Epithelial cell of proximal tubule (primary cell): ENCODE measurements around the gene PPP1CB. TPM values are rescaled to one million over a fixed set of nuclear protein-coding genes. Genes with fewer than 3 reads are reported as not detected.

Experiments
- DNase-seq: peaks from one replicate; pipeline ENCODE4 v3.0.0-alpha.2; 2011; ENCODE audit warnings: low read depth
- H3K4me3 ChIP-seq: 2 replicates; pipeline ENCODE4 v1.5.1; 2011; ENCODE audit warnings: low read depth, mild to moderate bottlenecking, low read length
- CTCF ChIP-seq: conservative IDR thresholded peaks from 2 replicates; pipeline ENCODE4 v1.5.1; 2012; ENCODE audit warnings: low read depth, mild to moderate bottlenecking, low read length
- total RNA-seq: library from RNA; depleted of rRNA; stranded (reverse); fragments of >200 nt; gene quantifications from 2 replicates; pipeline ENCODE4 v1.2.3, GENCODE V29; 2015

PPP1CB gene
- total RNA-seq, 1 donor from 2014 or later = 173 TPM

GRCh38 chr2:28709101-28709500 is 42.5 kb upstream of the PPP1CB start:
- H3K4me3 ChIP-seq = no peak overlapping the region
- DNase-seq = no peak
- no peak for TF ChIP-seq CTCF

- no peak for TF ChIP-seq CTCF
- DNase-seq = no peak
- no peak overlapping the region for H3K4me3 ChIP-seq
These were observed 41.1 kb upstream of the PPP1CB start for GRCh38 chr2:28710545-28710944.

- DNase-seq = peak; percentile 72
- H3K4me3 ChIP-seq = no peak overlapping the region
- TF ChIP-seq CTCF = no peak
These were observed 37.9 kb upstream of the PPP1CB start for GRCh38 chr2:28713577-28714298.

DNA sequence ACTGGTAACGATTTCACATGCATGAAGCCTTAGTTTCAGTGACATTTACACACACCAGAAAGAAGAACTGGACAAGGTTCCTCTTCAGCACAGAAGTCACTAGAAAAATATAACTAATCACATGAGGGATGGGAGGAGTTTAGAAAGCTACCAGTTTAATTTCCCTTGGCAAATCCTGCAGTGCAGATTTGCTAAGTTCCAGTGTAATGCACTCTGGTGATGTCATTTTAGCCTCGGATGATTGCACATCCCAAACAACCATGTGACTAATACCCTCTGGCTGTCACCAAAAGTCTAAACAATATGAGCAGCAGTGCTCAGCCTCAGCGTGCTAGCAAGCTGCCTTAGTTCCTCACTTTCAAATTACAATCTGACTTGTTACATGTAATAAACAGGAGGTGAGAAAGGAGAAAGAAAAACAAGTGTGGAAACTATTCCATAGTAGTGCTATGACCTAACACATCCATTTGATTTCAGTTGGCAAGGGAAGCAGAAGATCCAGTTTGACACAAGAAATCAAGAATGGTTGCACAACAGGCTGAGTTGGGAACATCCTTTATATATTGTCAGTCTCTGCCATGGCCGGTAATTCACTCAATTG is 35.3 kb upstream of the PPP1CB start:
- H3K4me3 ChIP-seq = no peak overlapping the region
- DNase-seq = peak; percentile 99
- TF ChIP-seq CTCF = no peak

GRCh38 chr2:28717339-28717758 is 34.3 kb upstream of the PPP1CB start:
- DNase-seq = peak; percentile 33
- TF ChIP-seq CTCF = no peak
- H3K4me3 ChIP-seq = no peak overlapping the region

- DNase-seq = no peak
- H3K4me3 ChIP-seq = no peak overlapping the region
- TF ChIP-seq CTCF = no peak
These were observed 31.3 kb upstream of the PPP1CB start for GRCh38 chr2:28720345-28720744.
